Astrocyte (in vitro differentiated cells and primary cell): ENCODE measurements around the gene SLC35F1.

Experiments
- EZH2 ChIP-seq: IDR thresholded peaks from 2 replicates; pipeline ENCODE4 v1.6.1; 2012; ENCODE audit warnings: mild to moderate bottlenecking, low read length, inconsistent platforms; ENCODE audit not compliant: insufficient read depth
- TF ChIP-seq, protein P1 (sequence below): IDR thresholded peaks from 2 replicates; pipeline ENCODE4 v1.5.1; 2011; ENCODE audit warnings: low read depth, mild to moderate bottlenecking, inconsistent platforms, low read length, moderate library complexity; ENCODE audit not compliant: insufficient read depth

DNA sequence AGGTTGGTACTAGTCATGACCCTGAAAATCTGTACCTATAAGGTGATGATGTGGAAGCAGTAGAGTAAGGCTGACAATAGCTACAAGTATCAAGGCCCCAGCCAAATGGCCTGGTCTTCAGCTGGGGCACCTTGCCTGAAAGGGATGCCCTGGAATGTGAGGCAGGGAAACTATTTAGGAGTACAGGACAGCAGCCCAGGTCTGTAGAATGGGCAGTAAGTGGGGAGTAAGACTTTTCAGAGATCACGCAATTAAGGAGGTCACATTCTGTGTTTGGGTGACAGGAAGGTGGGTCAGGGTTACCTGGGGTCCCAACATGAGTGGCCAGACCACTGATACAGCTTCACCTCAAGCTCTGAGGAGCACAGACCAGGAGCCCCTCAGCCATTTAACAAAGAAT, 9.4 kb downstream of the SLC35F1 start:
- TF ChIP-seq, protein P1, sequence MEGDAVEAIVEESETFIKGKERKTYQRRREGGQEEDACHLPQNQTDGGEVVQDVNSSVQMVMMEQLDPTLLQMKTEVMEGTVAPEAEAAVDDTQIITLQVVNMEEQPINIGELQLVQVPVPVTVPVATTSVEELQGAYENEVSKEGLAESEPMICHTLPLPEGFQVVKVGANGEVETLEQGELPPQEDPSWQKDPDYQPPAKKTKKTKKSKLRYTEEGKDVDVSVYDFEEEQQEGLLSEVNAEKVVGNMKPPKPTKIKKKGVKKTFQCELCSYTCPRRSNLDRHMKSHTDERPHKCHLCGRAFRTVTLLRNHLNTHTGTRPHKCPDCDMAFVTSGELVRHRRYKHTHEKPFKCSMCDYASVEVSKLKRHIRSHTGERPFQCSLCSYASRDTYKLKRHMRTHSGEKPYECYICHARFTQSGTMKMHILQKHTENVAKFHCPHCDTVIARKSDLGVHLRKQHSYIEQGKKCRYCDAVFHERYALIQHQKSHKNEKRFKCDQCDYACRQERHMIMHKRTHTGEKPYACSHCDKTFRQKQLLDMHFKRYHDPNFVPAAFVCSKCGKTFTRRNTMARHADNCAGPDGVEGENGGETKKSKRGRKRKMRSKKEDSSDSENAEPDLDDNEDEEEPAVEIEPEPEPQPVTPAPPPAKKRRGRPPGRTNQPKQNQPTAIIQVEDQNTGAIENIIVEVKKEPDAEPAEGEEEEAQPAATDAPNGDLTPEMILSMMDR: no peak
- no peak for TF ChIP-seq EZH2
